Neural cell (in vitro differentiated cells): Measurements from ENCODE around the gene PLXDC1. TPM values are rescaled to one million over a fixed set of nuclear protein-coding genes. Genes with fewer than 3 reads are reported as not detected.
"Not testable (repeated sequence)": the region's sequence is repeated elsewhere in the genome, so short reads cannot be mapped to it uniquely, and the experiment has no call there.

Experiments used
- H2AFZ ChIP-seq: fragments of 200-600, 300-800 bp; sonication (generic), shearing (Covaris generic); 2 replicates; pipeline ENCODE4 v1.6.0; 2014; ENCODE audit warnings: low read depth, mild to moderate bottlenecking, antibody characterized with exemption, low read length, moderate library complexity
- H3F3A ChIP-seq: fragments of 200-600 bp; shearing (Covaris generic); 2 replicates; pipeline ENCODE4 v1.6.1; 2016; ENCODE audit warnings: mild to moderate bottlenecking, moderate library complexity, mixed read lengths, antibody characterized with exemption, low read length; ENCODE audit not compliant: insufficient read depth, poor library complexity, severe bottlenecking
- H3K27ac ChIP-seq: fragments of 200-600, 300-800 bp; sonication (generic), shearing (Covaris generic); 2 replicates; pipeline ENCODE4 v1.5.1; 2014; ENCODE audit warnings: mild to moderate bottlenecking, low read length, moderate library complexity
- H3K27me3 ChIP-seq: fragments of 300-800, 200-600 bp; sonication (generic), shearing (Covaris generic); 2 replicates; pipeline ENCODE4 v1.6.0; 2014; ENCODE audit warnings: mild to moderate bottlenecking, low read depth, low read length, moderate library complexity; ENCODE audit not compliant: insufficient read depth
- H3K36me3 ChIP-seq: fragments of 300-800, 200-600 bp; sonication (generic), shearing (Covaris generic); 2 replicates; pipeline ENCODE4 v1.5.1; 2014; ENCODE audit warnings: mild to moderate bottlenecking, antibody characterized with exemption, low read length, moderate library complexity; ENCODE audit not compliant: insufficient read depth
- H3K4me2 ChIP-seq: fragments of 300-800, 200-600 bp; sonication (generic), shearing (Covaris generic); 2 replicates; pipeline ENCODE4 v1.6.0; 2014; ENCODE audit warnings: mild to moderate bottlenecking, low read length
- H3K4me3 ChIP-seq: fragments of 300-800, 200-600 bp; sonication (generic), shearing (Covaris generic); 2 replicates; pipeline ENCODE4 v1.5.1; 2014; ENCODE audit warnings: mild to moderate bottlenecking, low read length, moderate library complexity
- H3K79me2 ChIP-seq: fragments of 200-600 bp; shearing (Covaris generic); replicated peaks from 2 replicates; pipeline ENCODE4 v1.6.0; 2014; ENCODE audit warnings: mild to moderate bottlenecking, low read length, moderate library complexity; ENCODE audit not compliant: insufficient read depth
- H3K9ac ChIP-seq: fragments of 300-800, 200-600 bp; sonication (generic), shearing (Covaris generic); 2 replicates; pipeline ENCODE4 v1.6.1; 2016; ENCODE audit warnings: mild to moderate bottlenecking, low read length, mixed read lengths
- H3K9me2 ChIP-seq: fragments of 200-600 bp; shearing (Covaris generic); 2 replicates; pipeline ENCODE4 v1.6.1; 2016; ENCODE audit warnings: mild to moderate bottlenecking, low read length, mixed read lengths; ENCODE audit not compliant: insufficient read depth
- H3K9me3 ChIP-seq: fragments of 200-600, 300-800 bp; sonication (generic), shearing (Covaris generic); 2 replicates; pipeline ENCODE4 v1.6.1; 2016; ENCODE audit warnings: mild to moderate bottlenecking, mixed run types, low read length, moderate library complexity, mixed read lengths
- H4K20me1 ChIP-seq: fragments of 200-600 bp; shearing (Covaris generic); 2 replicates; pipeline ENCODE4 v1.6.1; 2016; ENCODE audit warnings: mild to moderate bottlenecking, mixed run types; ENCODE audit not compliant: insufficient read depth
- EP300 ChIP-seq: fragments of 450-650 bp; conservative IDR thresholded peaks from 2 replicates; pipeline ENCODE4 v1.6.1; 2014; ENCODE audit warnings: antibody characterized with exemption, mild to moderate bottlenecking, moderate library complexity; ENCODE audit not compliant: poor library complexity, severe bottlenecking
- EZH2 ChIP-seq: fragments of 200-600, 300-800 bp; shearing (Covaris generic), sonication (generic); IDR thresholded peaks from 2 replicates; pipeline ENCODE4 v1.6.1; 2014; ENCODE audit warnings: antibody characterized with exemption, low read length, borderline replicate concordance, mild to moderate bottlenecking; ENCODE audit not compliant: insufficient read depth, poor library complexity, severe bottlenecking
- MXI1 ChIP-seq: fragments of 450-650 bp; conservative IDR thresholded peaks from 2 replicates; pipeline ENCODE4 v1.6.1; 2014; ENCODE audit warnings: antibody characterized with exemption, mild to moderate bottlenecking; ENCODE audit not compliant: poor library complexity, severe bottlenecking
- POLR2AphosphoS5 ChIP-seq: IDR thresholded peaks from 2 replicates; pipeline ENCODE4 v1.6.1; 2012
- RAD21 ChIP-seq: fragments of 450-650 bp; conservative IDR thresholded peaks from 2 replicates; pipeline ENCODE4 v1.6.1; 2014; ENCODE audit warnings: antibody characterized with exemption, mild to moderate bottlenecking, moderate library complexity
- SMC3 ChIP-seq: fragments of 450-650 bp; conservative IDR thresholded peaks from 2 replicates; pipeline ENCODE4 v1.6.1; 2014; ENCODE audit warnings: antibody characterized with exemption, mild to moderate bottlenecking, moderate library complexity; ENCODE audit not compliant: poor library complexity
- TAF1 ChIP-seq: IDR thresholded peaks from 2 replicates; pipeline ENCODE4 v1.6.1; 2012; ENCODE audit warnings: low read depth
- polyA plus RNA-seq: library from polyadenylated mRNA; depleted of rRNA; stranded (reverse); fragments of >200 nt; gene quantifications from 2 replicates; pipeline ENCODE4 v1.2.3, GENCODE V29; 2014
- TF ChIP-seq, protein P1 (sequence below): IDR thresholded peaks from 2 replicates; pipeline ENCODE4 v1.6.1; 2012; ENCODE audit warnings: borderline replicate concordance
- TF ChIP-seq, protein P2 (sequence below): fragments of 450-650 bp; IDR thresholded peaks from 2 replicates; pipeline ENCODE4 v1.5.1; 2014; ENCODE audit warnings: antibody characterized with exemption, mild to moderate bottlenecking, moderate library complexity; ENCODE audit not compliant: poor library complexity, severe bottlenecking

Gene PLXDC1
- polyA plus RNA-seq, 1 donor from 2014 or later = 10.0 TPM

DNA sequence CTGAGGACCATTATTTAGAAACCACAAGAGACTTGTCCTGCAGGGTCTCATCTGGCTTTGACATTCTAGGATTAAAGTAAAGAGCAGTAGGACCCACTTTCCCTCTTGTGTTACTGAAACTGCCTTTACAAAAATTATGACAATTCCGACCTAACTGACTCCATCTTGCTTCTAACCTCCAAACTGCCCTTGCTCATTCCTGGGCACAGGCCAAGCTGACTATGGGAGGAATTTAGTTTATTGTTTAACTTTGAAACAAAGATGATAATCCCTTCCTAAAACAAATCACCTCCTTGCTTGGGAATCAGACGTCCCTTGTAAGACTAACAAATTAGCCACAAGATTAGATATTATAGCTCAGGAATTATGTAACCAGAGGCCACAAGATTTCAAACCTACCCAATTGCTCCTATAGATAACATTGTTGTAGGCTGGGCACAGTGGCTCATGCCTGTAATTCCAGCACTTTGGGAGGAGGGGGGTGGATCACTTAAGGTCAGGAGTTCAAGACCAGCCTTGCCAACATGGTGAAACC lies 97.3 kb downstream of the PLXDC1 start:
- no peaks in the 10 kb centered on the region for H3K9me2 ChIP-seq
- no peak overlapping the region for H3K27ac ChIP-seq

DNA sequence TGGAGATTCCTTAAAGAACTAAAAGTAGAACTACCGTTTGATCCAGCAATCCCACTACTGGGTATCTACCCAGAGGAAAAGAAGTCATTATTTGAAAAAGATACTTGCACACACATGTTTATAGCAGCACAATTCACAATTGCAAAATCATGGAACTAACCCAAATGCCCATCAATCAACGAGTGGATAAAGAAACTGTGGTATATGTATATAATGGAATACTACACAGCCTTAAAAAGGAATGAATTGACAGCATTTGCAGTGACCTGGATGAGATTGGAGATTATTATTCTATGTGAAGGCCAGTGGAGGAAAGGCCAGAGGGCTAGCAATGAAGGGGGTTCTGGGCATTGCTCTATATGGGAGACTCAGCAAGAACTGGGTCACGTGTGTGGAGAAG lies 99.0 kb downstream of the PLXDC1 start:
- not testable (repeated sequence) for H3K4me2 ChIP-seq, H3K27ac ChIP-seq, H3K27me3 ChIP-seq, H3K9me3 ChIP-seq, H3K9ac ChIP-seq, H3K36me3 ChIP-seq, H2AFZ ChIP-seq, H4K20me1 ChIP-seq, H3K9me2 ChIP-seq, H3F3A ChIP-seq, H3K4me3 ChIP-seq, H3K79me2 ChIP-seq

More for the DNA sequence above, 97.3 kb downstream of the PLXDC1 start:
- H3K27me3 ChIP-seq = no peaks in the 10 kb centered on the region
- H3K9ac ChIP-seq = no peak overlapping the region
- H3K79me2 ChIP-seq = no peaks in the 10 kb centered on the region
- no peaks in the 10 kb centered on the region for H3F3A ChIP-seq
- no peaks in the 10 kb centered on the region for H3K36me3 ChIP-seq
- H4K20me1 ChIP-seq = no peaks in the 10 kb centered on the region
- no peak overlapping the region for H3K4me3 ChIP-seq
- H3K4me2 ChIP-seq = no peak overlapping the region
- H3K9me3 ChIP-seq = peaks cover 3% of the 10 kb centered on the region
- H2AFZ ChIP-seq = no peak overlapping the region
- TF ChIP-seq TAF1 (no peak), SMC3 (no peak), RAD21 (no peak), MXI1 (no peak), EZH2 (no peak), POLR2AphosphoS5 (no peak), EP300 (no peak)
- TF ChIP-seq, protein P1, sequence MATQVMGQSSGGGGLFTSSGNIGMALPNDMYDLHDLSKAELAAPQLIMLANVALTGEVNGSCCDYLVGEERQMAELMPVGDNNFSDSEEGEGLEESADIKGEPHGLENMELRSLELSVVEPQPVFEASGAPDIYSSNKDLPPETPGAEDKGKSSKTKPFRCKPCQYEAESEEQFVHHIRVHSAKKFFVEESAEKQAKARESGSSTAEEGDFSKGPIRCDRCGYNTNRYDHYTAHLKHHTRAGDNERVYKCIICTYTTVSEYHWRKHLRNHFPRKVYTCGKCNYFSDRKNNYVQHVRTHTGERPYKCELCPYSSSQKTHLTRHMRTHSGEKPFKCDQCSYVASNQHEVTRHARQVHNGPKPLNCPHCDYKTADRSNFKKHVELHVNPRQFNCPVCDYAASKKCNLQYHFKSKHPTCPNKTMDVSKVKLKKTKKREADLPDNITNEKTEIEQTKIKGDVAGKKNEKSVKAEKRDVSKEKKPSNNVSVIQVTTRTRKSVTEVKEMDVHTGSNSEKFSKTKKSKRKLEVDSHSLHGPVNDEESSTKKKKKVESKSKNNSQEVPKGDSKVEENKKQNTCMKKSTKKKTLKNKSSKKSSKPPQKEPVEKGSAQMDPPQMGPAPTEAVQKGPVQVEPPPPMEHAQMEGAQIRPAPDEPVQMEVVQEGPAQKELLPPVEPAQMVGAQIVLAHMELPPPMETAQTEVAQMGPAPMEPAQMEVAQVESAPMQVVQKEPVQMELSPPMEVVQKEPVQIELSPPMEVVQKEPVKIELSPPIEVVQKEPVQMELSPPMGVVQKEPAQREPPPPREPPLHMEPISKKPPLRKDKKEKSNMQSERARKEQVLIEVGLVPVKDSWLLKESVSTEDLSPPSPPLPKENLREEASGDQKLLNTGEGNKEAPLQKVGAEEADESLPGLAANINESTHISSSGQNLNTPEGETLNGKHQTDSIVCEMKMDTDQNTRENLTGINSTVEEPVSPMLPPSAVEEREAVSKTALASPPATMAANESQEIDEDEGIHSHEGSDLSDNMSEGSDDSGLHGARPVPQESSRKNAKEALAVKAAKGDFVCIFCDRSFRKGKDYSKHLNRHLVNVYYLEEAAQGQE = no peak
- TF ChIP-seq, protein P2, sequence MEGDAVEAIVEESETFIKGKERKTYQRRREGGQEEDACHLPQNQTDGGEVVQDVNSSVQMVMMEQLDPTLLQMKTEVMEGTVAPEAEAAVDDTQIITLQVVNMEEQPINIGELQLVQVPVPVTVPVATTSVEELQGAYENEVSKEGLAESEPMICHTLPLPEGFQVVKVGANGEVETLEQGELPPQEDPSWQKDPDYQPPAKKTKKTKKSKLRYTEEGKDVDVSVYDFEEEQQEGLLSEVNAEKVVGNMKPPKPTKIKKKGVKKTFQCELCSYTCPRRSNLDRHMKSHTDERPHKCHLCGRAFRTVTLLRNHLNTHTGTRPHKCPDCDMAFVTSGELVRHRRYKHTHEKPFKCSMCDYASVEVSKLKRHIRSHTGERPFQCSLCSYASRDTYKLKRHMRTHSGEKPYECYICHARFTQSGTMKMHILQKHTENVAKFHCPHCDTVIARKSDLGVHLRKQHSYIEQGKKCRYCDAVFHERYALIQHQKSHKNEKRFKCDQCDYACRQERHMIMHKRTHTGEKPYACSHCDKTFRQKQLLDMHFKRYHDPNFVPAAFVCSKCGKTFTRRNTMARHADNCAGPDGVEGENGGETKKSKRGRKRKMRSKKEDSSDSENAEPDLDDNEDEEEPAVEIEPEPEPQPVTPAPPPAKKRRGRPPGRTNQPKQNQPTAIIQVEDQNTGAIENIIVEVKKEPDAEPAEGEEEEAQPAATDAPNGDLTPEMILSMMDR = no peak

DNA sequence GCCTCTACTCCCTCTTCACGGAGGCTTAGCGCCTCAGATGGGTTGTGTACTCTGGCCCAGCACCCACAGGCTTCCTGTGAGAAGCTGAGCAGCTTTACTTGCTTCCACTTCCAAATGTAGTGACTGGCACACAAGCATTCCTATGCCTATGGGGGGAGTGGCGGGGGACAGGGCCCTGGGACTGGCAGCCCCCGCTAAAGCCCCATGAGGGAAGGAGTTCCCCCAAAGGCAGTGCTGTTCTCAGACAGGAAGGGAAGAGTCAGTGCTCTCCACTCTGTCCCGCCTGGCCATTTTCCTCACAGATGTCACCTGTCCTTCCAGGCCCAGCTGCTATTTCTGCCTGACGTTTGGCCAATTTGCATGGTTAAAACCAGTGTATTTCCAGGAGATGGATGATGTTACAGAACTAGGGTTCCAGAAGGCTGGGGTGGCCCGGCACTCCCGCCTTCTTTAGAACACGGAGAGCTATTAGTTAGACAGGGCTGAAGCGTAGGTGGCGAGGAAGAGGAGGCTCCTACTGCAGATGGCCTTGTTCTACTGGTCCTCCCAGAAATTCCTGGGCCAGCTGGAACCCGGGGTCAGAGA lies 100.3 kb downstream of the PLXDC1 start:
- Histone ChIP-seq H3K36me3 (no peaks in the 10 kb centered on the region), H3K9me2 (no peaks in the 10 kb centered on the region), H4K20me1 (no peaks in the 10 kb centered on the region), H3K27ac (no peak overlapping the region), H3K9ac (no peak overlapping the region), H3K4me2 (no peak overlapping the region), H3K27me3 (no peaks in the 10 kb centered on the region), H3F3A (no peaks in the 10 kb centered on the region), H3K9me3 (peaks cover 3% of the 10 kb centered on the region), H2AFZ (no peak overlapping the region), H3K4me3 (no peak overlapping the region), H3K79me2 (no peaks in the 10 kb centered on the region)
- TF ChIP-seq TAF1 (no peak), EP300 (no peak), EZH2 (no peak), POLR2AphosphoS5 (no peak), MXI1 (no peak), RAD21 (no peak), SMC3 (no peak)
- TF ChIP-seq, protein P1 = no peak
- TF ChIP-seq, protein P2 = no peak
